ENCODE measurements around the gene C1orf52.

DNA sequence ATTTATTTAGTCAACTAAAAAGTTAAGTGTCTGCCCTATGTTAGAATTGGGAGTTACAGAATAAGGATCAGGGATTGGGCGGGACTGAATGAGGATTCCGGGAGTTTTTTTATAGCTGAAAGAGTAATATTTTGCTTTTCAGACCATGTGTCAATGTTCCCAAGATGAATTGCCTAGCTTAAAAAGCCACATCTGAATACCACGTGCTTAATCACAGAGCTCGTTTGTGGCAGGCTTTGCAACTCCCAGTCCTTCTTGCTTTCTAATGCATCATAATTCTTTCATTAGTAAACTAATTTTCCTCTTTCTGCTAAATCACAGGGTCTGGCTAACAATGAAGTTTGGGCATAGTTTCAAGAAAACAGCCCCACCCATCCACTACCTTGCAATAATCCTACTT lies 21.2 kb upstream of the C1orf52 start:
- no peak for TF ChIP-seq POLR2AphosphoS5 (IDR thresholded peaks at IDR 0.05; ENCODE audit: low read depth, low read length)
- TF ChIP-seq, protein P1, sequence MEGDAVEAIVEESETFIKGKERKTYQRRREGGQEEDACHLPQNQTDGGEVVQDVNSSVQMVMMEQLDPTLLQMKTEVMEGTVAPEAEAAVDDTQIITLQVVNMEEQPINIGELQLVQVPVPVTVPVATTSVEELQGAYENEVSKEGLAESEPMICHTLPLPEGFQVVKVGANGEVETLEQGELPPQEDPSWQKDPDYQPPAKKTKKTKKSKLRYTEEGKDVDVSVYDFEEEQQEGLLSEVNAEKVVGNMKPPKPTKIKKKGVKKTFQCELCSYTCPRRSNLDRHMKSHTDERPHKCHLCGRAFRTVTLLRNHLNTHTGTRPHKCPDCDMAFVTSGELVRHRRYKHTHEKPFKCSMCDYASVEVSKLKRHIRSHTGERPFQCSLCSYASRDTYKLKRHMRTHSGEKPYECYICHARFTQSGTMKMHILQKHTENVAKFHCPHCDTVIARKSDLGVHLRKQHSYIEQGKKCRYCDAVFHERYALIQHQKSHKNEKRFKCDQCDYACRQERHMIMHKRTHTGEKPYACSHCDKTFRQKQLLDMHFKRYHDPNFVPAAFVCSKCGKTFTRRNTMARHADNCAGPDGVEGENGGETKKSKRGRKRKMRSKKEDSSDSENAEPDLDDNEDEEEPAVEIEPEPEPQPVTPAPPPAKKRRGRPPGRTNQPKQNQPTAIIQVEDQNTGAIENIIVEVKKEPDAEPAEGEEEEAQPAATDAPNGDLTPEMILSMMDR (IDR thresholded peaks at IDR 0.05): no peak
- TF ChIP-seq, protein P2, sequence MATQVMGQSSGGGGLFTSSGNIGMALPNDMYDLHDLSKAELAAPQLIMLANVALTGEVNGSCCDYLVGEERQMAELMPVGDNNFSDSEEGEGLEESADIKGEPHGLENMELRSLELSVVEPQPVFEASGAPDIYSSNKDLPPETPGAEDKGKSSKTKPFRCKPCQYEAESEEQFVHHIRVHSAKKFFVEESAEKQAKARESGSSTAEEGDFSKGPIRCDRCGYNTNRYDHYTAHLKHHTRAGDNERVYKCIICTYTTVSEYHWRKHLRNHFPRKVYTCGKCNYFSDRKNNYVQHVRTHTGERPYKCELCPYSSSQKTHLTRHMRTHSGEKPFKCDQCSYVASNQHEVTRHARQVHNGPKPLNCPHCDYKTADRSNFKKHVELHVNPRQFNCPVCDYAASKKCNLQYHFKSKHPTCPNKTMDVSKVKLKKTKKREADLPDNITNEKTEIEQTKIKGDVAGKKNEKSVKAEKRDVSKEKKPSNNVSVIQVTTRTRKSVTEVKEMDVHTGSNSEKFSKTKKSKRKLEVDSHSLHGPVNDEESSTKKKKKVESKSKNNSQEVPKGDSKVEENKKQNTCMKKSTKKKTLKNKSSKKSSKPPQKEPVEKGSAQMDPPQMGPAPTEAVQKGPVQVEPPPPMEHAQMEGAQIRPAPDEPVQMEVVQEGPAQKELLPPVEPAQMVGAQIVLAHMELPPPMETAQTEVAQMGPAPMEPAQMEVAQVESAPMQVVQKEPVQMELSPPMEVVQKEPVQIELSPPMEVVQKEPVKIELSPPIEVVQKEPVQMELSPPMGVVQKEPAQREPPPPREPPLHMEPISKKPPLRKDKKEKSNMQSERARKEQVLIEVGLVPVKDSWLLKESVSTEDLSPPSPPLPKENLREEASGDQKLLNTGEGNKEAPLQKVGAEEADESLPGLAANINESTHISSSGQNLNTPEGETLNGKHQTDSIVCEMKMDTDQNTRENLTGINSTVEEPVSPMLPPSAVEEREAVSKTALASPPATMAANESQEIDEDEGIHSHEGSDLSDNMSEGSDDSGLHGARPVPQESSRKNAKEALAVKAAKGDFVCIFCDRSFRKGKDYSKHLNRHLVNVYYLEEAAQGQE (IDR thresholded peaks at IDR 0.05; ENCODE audit: insufficient read depth in 1 of 2, low read depth in 2 of 2, low read length in 1 of 2): no peak
